Brain microvascular endothelial cell (primary cell): ENCODE results near the gene DAPK1.
A peak's percentile ranks its signal among the peaks of the same experiment; 100 is the strongest.

Source experiments
- DNase-seq: peaks from one replicate; pipeline ENCODE4 v3.0.0-alpha.2; 2020
- H3K27ac ChIP-seq: fragments of 250-450 bp; sonication (Bioruptor Pico); 2 replicates; pipeline ENCODE4 v1.5.1; 2020; ENCODE audit warnings: mild to moderate bottlenecking, moderate library complexity
- H3K27me3 ChIP-seq: fragments of 250-450 bp; sonication (Bioruptor Pico); replicated peaks from 2 replicates; pipeline ENCODE4 v1.5.1; 2020; ENCODE audit warnings: mild to moderate bottlenecking
- H3K36me3 ChIP-seq: fragments of 250-450 bp; sonication (Bioruptor Pico); replicated peaks from 2 replicates; pipeline ENCODE4 v1.5.1; 2020; ENCODE audit warnings: mild to moderate bottlenecking
- H3K4me3 ChIP-seq: 2 replicates; pipeline ENCODE4 v1.5.1; 2011; ENCODE audit warnings: low read depth, mild to moderate bottlenecking, control low read depth, low read length, moderate library complexity
- CTCF ChIP-seq: IDR thresholded peaks from 2 replicates; pipeline ENCODE4 v1.5.1; 2011; ENCODE audit warnings: low read depth, mild to moderate bottlenecking, moderate library complexity, low read length, control low read depth, inconsistent platforms; ENCODE audit errors: missing control alignments
- in situ Hi-C: cut with HindIII; loops from 2 replicates; pipeline ENCODE4 v1.10.0; 2017; ENCODE audit warnings: low sequenced_read_pairs, low pct_ligation_motif_present

DAPK1 gene

GRCh38 chr9:87685871-87686519 is 188.3 kb downstream of the DAPK1 start:
- H3K4me3 ChIP-seq = no peak overlapping the region
- TF ChIP-seq CTCF = peak; percentile 23
- peak overlapping the region; percentile 5 for H3K27ac ChIP-seq
- H3K27me3 ChIP-seq = no peaks in the 10 kb centered on the region
- DNase-seq = peak; percentile 5
- in situ Hi-C loops = no loop called here
- no peaks in the 10 kb centered on the region for H3K36me3 ChIP-seq

DNA sequence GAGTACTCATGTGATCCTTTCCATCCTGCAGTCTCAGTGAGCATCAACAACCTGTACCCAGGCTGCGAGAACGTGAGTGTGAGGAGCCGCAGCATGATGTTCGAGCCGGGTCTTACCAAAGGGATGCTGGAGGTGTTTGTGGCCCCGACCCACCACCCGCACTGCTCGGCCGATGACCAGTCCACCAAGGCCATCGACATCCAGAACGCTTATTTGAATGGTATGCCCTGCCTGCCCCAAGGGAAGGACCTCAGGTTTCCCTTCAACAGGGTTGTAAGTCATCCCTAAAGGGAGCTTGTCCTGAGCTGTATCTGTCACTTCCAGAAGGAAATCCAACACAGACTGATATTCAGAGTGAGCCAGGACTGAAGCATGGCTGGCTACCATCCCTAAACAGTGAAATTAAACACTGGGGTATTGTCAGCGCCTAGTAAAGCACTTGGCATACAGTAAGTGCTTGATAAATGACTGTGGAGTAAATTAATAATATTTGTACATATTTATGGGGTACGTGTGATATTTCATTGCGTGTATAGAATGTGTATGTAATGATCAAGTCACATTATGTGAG is 188.9 kb downstream of the DAPK1 start:
- no peak for DNase-seq

DNA sequence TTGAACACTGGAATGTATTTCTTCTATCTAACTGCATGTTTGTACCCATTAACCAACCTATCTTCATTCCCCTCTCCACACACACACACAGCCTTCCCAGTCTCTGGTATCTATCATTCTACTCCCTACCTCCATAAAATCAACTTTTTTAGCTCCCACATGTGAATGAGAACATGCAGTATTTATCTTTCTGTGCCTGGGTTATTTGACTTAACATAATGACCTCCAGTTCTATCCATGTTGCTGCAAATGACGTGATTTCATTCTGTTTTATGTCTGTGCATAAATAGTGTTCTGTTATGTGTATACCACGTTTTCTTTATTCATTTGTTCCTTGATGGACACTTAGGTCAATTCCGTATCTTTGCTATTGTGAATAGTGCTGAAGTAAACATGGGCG is 189.5 kb downstream of the DAPK1 start:
- H3K36me3 ChIP-seq = no peaks in the 10 kb centered on the region
- in situ Hi-C loops = no loop called here
- DNase-seq = no peak

More for the DNA sequence above, 188.9 kb downstream of the DAPK1 start:
- TF ChIP-seq CTCF = no peak
- Histone ChIP-seq H3K27me3 (no peaks in the 10 kb centered on the region), H3K36me3 (no peaks in the 10 kb centered on the region), H3K4me3 (no peak overlapping the region), H3K27ac (no peak overlapping the region)
- in situ Hi-C loops = no loop called here

GRCh38 chr9:87694236-87694755 is 196.6 kb downstream of the DAPK1 start:
- Histone ChIP-seq H3K27me3 (no peaks in the 10 kb centered on the region), H3K27ac (no peak overlapping the region), H3K4me3 (no peak overlapping the region), H3K36me3 (no peaks in the 10 kb centered on the region)
- no peak for DNase-seq
- TF ChIP-seq CTCF = no peak
- in situ Hi-C loops = no loop called here

More for the DNA sequence above, 189.5 kb downstream of the DAPK1 start:
- Histone ChIP-seq H3K27me3 (no peaks in the 10 kb centered on the region), H3K4me3 (no peak overlapping the region), H3K27ac (no peak overlapping the region)
- TF ChIP-seq CTCF = no peak

DNA sequence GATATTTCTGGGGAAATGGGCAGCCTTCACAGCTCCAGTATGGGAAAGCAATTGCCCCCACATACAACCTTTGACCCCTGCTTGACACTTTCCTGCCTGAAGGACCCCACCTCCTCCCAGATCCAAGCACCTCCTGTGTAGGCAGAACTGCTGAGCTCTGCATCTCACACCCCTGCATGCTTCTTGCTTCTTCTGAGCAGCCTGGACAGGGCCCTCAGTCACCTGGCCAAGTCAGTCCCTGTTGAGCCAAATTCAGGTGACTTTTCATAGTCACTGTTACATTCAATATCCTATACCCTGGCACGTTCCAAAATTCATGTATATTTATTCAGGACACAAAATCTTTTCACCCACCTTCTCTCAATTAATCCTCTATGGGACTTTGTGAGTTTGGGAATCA is 197.9 kb downstream of the DAPK1 start:
- Histone ChIP-seq H3K27ac (no peak overlapping the region), H3K4me3 (no peak overlapping the region), H3K36me3 (no peaks in the 10 kb centered on the region), H3K27me3 (no peaks in the 10 kb centered on the region)
- no peak for DNase-seq
- in situ Hi-C loops = no loop called here
- no peak for TF ChIP-seq CTCF

DNA sequence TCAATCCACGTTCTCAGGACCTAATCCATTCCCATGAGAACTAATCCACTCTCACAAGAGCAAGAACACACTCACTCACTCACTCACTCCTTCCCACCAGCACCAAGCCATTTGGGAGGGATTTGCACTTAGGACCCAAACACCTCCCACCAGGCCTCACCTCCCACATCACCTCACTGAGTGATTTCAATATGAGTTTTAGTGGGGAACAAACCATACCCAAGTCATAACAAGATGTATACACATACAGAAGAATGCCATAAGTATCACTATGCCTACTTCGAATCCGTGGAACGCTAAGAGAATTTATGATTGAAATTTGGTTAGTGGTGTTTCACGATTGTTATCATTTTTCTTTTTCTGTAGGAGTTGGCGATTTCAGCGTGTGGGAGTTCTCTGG is 199.0 kb downstream of the DAPK1 start:
- no peak for TF ChIP-seq CTCF
- Histone ChIP-seq H3K36me3 (no peaks in the 10 kb centered on the region), H3K27ac (no peak overlapping the region), H3K4me3 (no peak overlapping the region), H3K27me3 (no peaks in the 10 kb centered on the region)
- DNase-seq = no peak
- in situ Hi-C loops = no loop called here
